Fibroblast of skin of right biceps (primary cell): ENCODE measurements around the gene PRMT1.

Source experiments
- DNase-seq: peaks from one replicate; pipeline ENCODE4 v3.0.0-alpha.2; 2013

Gene PRMT1

DNA sequence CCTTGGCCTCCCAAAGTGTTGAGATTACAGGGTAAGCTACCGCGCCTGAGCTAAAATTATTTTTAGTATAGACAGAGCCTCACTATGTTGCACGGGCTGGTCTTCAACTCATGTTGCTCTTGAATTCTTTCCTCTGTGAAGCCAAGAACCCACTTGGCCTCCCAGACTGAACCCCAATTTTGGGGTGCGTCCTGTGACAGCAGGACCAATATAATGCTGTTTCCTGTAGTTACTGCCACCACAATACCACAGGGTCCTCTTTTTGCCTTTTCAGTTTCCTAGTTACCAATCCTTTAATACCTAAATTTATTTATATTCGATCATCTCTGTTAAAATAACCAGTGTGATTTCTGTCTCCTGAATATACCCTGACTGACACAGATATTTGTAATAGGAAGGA lies 53.1 kb downstream of the PRMT1 start:
- no peak for DNase-seq
